GM06990 (cell line): Measurements from ENCODE around the gene WDFY3.

Experiments
- DNase-seq: peaks from one replicate; pipeline ENCODE4 v3.0.0-alpha.2; 2011; ENCODE audit not compliant: insufficient read length; ENCODE audit errors: extremely low read depth
- H3K27me3 ChIP-seq: replicated peaks from 2 replicates; pipeline ENCODE4 v1.6.0; 2011; ENCODE audit warnings: low read length; ENCODE audit not compliant: control insufficient read depth, insufficient read depth
- H3K36me3 ChIP-seq: 2 replicates; pipeline ENCODE4 v1.5.1; 2011; ENCODE audit warnings: low read length; ENCODE audit not compliant: control insufficient read depth, insufficient read depth
- H3K4me3 ChIP-seq: replicated peaks from 2 replicates; pipeline ENCODE4 v1.5.1; 2011; ENCODE audit warnings: low read depth, mild to moderate bottlenecking, control low read depth, low read length
- CTCF ChIP-seq: IDR thresholded peaks from 2 replicates; pipeline ENCODE4 v1.5.1; 2011; ENCODE audit warnings: low read length, control low read depth, mild to moderate bottlenecking, inconsistent platforms; ENCODE audit not compliant: insufficient read depth, poor library complexity, severe bottlenecking

The WDFY3 gene

DNA sequence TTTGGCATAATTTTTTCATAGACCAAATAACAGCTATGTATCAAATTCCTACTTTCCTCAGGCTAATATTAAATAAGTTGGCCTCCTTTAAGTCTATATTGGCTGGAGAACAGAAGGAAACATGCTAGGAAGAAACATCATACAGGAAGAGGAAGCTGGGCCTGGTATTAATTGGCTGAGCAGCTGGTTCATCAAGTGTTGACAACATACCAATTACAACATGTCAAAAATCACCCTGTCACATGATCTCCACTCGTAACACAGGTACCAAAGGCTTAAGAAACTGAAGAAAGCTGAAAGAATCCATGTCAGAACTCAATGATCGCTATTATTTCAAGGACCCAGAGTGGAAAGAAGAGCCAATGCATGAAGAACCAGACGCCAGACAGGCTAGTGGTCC, 10.5 kb downstream of the WDFY3 start:
- TF ChIP-seq CTCF = no peak
- DNase-seq = no peak
- H3K4me3 ChIP-seq = no peak overlapping the region

DNA sequence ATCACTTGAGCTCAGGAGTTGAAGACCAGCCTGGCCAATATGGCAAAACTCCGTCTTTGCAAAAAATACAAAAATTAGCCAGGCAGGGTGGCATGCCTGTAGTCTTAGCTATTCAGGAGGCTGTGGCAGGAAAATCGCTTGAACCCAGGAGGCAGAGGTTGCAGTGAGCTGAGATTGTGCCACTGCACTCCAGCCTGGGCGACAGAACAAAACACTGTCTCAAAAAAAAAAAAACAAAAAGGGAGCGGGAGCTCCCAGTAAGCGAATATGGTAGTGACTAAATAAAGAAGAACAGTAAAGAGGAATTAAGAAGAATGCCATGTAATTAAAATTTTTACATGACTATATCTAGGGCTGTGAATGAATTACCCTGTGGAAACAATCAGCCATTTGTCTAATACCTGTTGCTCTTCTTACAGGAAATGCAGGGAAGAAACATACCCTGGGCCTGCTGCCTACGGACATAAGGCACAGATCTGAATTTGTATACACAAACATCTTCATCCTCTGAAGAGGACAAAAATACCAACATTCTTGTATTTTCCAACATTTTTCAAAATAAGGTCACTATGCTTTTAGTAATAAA, 11.4 kb downstream of the WDFY3 start:
- Histone ChIP-seq H3K36me3 (no peaks in the 10 kb centered on the region), H3K4me3 (no peak overlapping the region), H3K27me3 (no peaks in the 10 kb centered on the region)
- no peak for TF ChIP-seq CTCF
- DNase-seq = no peak

More for the DNA sequence above, 10.5 kb downstream of the WDFY3 start:
- Histone ChIP-seq H3K27me3 (no peaks in the 10 kb centered on the region), H3K36me3 (no peaks in the 10 kb centered on the region)

- no peak for TF ChIP-seq CTCF
- no peaks in the 10 kb centered on the region for H3K27me3 ChIP-seq
- no peaks in the 10 kb centered on the region for H3K36me3 ChIP-seq
- DNase-seq = no peak
- H3K4me3 ChIP-seq = no peak overlapping the region
Measured at GRCh38 chr4:84952776-84953175, 13.7 kb downstream of the WDFY3 start.

GRCh38 chr4:84952004-84952403, 14.5 kb downstream of the WDFY3 start:
- no peak for DNase-seq
- H3K27me3 ChIP-seq = no peaks in the 10 kb centered on the region
- TF ChIP-seq CTCF = no peak
- H3K36me3 ChIP-seq = no peaks in the 10 kb centered on the region
- no peak overlapping the region for H3K4me3 ChIP-seq

GRCh38 chr4:84948056-84948455, 18.4 kb downstream of the WDFY3 start:
- no peak for DNase-seq
- H3K27me3 ChIP-seq = no peaks in the 10 kb centered on the region
- H3K36me3 ChIP-seq = no peaks in the 10 kb centered on the region
- H3K4me3 ChIP-seq = no peak overlapping the region
- no peak for TF ChIP-seq CTCF

GRCh38 chr4:84944947-84945346, 21.5 kb downstream of the WDFY3 start:
- Histone ChIP-seq H3K4me3 (no peak overlapping the region), H3K27me3 (no peaks in the 10 kb centered on the region), H3K36me3 (no peaks in the 10 kb centered on the region)
- TF ChIP-seq CTCF = no peak
- DNase-seq = no peak
